Esophagus (tissue), 2 donors: ENCODE measurements around the gene C11orf65. TPM values are rescaled to one million over a fixed set of nuclear protein-coding genes. Genes with fewer than 3 reads are reported as not detected.
"Not testable (repeated sequence)": the region's sequence is repeated elsewhere in the genome, so short reads cannot be mapped to it uniquely, and the experiment has no call there.

ENCODE experiments used
- H3K27ac ChIP-seq, 2 donors: one replicate each; pipeline ENCODE4 v1.5.1; 2013; ENCODE audit warnings: low read depth in 2 of 2, mild to moderate bottlenecking in 2 of 2, inconsistent platforms in 1 of 2, low read length in 1 of 2, moderate library complexity in 1 of 2
- H3K27me3 ChIP-seq, 2 donors: one replicate each; pipeline ENCODE4 v1.6.1; 2013; ENCODE audit warnings: low read length in 2 of 2, control low read depth in 1 of 2, mild to moderate bottlenecking in 1 of 2; ENCODE audit not compliant: insufficient read depth in 2 of 2, control insufficient read depth in 1 of 2
- H3K36me3 ChIP-seq, 2 donors: one replicate each; pipeline ENCODE4 v1.6.1; 2013; ENCODE audit warnings: low read length in 1 of 2; ENCODE audit not compliant: control insufficient read depth in 2 of 2, insufficient read depth in 2 of 2
- H3K4me1 ChIP-seq, 2 donors: one replicate each; pipeline ENCODE4 v1.6.1; 2013; ENCODE audit warnings: low read length in 1 of 2; ENCODE audit not compliant: control insufficient read depth in 2 of 2, insufficient read depth in 2 of 2
- H3K4me3 ChIP-seq, 2 donors: one replicate each; pipeline ENCODE4 v1.5.1; 2013; ENCODE audit warnings: low read length in 2 of 2, mild to moderate bottlenecking in 2 of 2, low read depth in 1 of 2, moderate library complexity in 1 of 2
- H3K9me3 ChIP-seq, 2 donors: one replicate each; pipeline ENCODE4 v1.6.1; 2013; ENCODE audit warnings: mild to moderate bottlenecking in 2 of 2, low read depth in 1 of 2, low read length in 1 of 2, moderate library complexity in 1 of 2; ENCODE audit not compliant: control insufficient read depth in 2 of 2, insufficient read depth in 1 of 2
- WGBS, 2 donors: extraction: QIAGEN DNeasy Blood & Tissue Kit; methylation state at CpG; one replicate each; pipeline ENCODE4 v1.1.7; 2013; 5-methylcytosine and 5-hydroxymethylcytosine counted together
- polyA plus RNA-seq, 2 donors: library from polyadenylated mRNA; stranded (reverse); fragments of 200-250 nt; gene quantifications; one replicate each; pipeline ENCODE4 v1.2.3, GENCODE V29; 2013
- donor health status: healthy with polysubstance abuse.
- donor health status: Bipolar disorder and iron deficiency.

Gene C11orf65
- polyA plus RNA-seq, 2 donors, result 0.16 to 0.31 TPM

- 67 to 79% methylated on average over 1 of the region's 1 CpG for WGBS, 2 donors
- H3K9me3 ChIP-seq, result no peaks in the 10 kb centered on the region
- no peaks in the 10 kb centered on the region for H3K27me3 ChIP-seq
- H3K4me3 ChIP-seq, result no peak overlapping the region
- no peak overlapping the region for H3K27ac ChIP-seq
- no peaks in the 10 kb centered on the region for H3K36me3 ChIP-seq
- H3K4me1 ChIP-seq, result no peaks in the 10 kb centered on the region
These were observed 36.0 kb downstream of the C11orf65 start for GRCh38 chr11:108431370-108431769.

GRCh38 chr11:108417551-108417950 lies 49.8 kb downstream of the C11orf65 start:
- not testable (repeated sequence) for H3K4me3 ChIP-seq, H3K27ac ChIP-seq, H3K4me1 ChIP-seq, H3K36me3 ChIP-seq, H3K9me3 ChIP-seq, H3K27me3 ChIP-seq
- WGBS, 2 donors, result 71 to 81% methylated on average over 2 of the region's 2 CpGs

GRCh38 chr11:108414958-108415357 lies 52.4 kb downstream of the C11orf65 start:
- Histone ChIP-seq H3K27me3 (no peaks in the 10 kb centered on the region), H3K4me1 (no peaks in the 10 kb centered on the region), H3K27ac (no peak overlapping the region), H3K4me3 (no peak overlapping the region), H3K9me3 (no peaks in the 10 kb centered on the region), H3K36me3 (no peaks in the 10 kb centered on the region)

- Histone ChIP-seq H3K36me3 (no peaks in the 10 kb centered on the region), H3K27me3 (no peaks in the 10 kb centered on the region), H3K27ac (no peak overlapping the region), H3K4me3 (no peak overlapping the region), H3K9me3 (no peaks in the 10 kb centered on the region), H3K4me1 (no peaks in the 10 kb centered on the region)
- 67 to 74% methylated on average over 1 of the region's 1 CpG for WGBS, 2 donors
These were observed 61.6 kb downstream of the C11orf65 start for GRCh38 chr11:108405706-108406105.

GRCh38 chr11:108403052-108403451 lies 64.3 kb downstream of the C11orf65 start:
- no peaks in the 10 kb centered on the region for H3K36me3 ChIP-seq
- no peaks in the 10 kb centered on the region for H3K9me3 ChIP-seq
- H3K4me1 ChIP-seq, result no peaks in the 10 kb centered on the region
- H3K27ac ChIP-seq, result no peak overlapping the region
- no peaks in the 10 kb centered on the region for H3K27me3 ChIP-seq
- no peak overlapping the region for H3K4me3 ChIP-seq
- WGBS, 2 donors, result 43 to 53% methylated on average over 1 of the region's 1 CpG

GRCh38 chr11:108402241-108402640 lies 65.1 kb downstream of the C11orf65 start:
- 100% methylated on average over 1 of the region's 1 CpG for WGBS, 2 donors

GRCh38 chr11:108398439-108398838 lies 68.9 kb downstream of the C11orf65 start:
- H3K4me3 ChIP-seq, result no peak overlapping the region
- no peaks in the 10 kb centered on the region for H3K27me3 ChIP-seq
- 78 to 81% methylated on average over 6 of the region's 6 CpGs for WGBS, 2 donors
- H3K36me3 ChIP-seq, result no peaks in the 10 kb centered on the region
- H3K4me1 ChIP-seq, result no peaks in the 10 kb centered on the region
- no peak overlapping the region for H3K27ac ChIP-seq
- no peaks in the 10 kb centered on the region for H3K9me3 ChIP-seq

More at GRCh38 chr11:108402241-108402640, 65.1 kb downstream of the C11orf65 start:
- Histone ChIP-seq H3K36me3 (no peaks in the 10 kb centered on the region), H3K9me3 (no peaks in the 10 kb centered on the region), H3K27me3 (no peaks in the 10 kb centered on the region), H3K27ac (no peak overlapping the region), H3K4me1 (no peaks in the 10 kb centered on the region), H3K4me3 (no peak overlapping the region)

- H3K36me3 ChIP-seq, H3K9me3 ChIP-seq, H3K4me1 ChIP-seq, H3K27me3 ChIP-seq, H3K27ac ChIP-seq, H3K4me3 ChIP-seq: not testable (repeated sequence)
- WGBS, 2 donors, result 94 to 95% methylated on average over 6 of the region's 6 CpGs
These were observed 70.7 kb downstream of the C11orf65 start for GRCh38 chr11:108396672-108397071.

- H3K9me3 ChIP-seq, result no peaks in the 10 kb centered on the region
- no peaks in the 10 kb centered on the region for H3K27me3 ChIP-seq
- H3K27ac ChIP-seq, result no peak overlapping the region
- 91 to 93% methylated on average over 4 of the region's 4 CpGs for WGBS, 2 donors
- no peaks in the 10 kb centered on the region for H3K36me3 ChIP-seq
- no peak overlapping the region for H3K4me3 ChIP-seq
- H3K4me1 ChIP-seq, result no peaks in the 10 kb centered on the region
These were observed 72.5 kb downstream of the C11orf65 start for GRCh38 chr11:108394744-108395284.

- Histone ChIP-seq H3K9me3 (no peaks in the 10 kb centered on the region), H3K4me1 (no peaks in the 10 kb centered on the region), H3K4me3 (no peak overlapping the region), H3K27ac (no peak overlapping the region), H3K27me3 (no peaks in the 10 kb centered on the region), H3K36me3 (no peaks in the 10 kb centered on the region)
- WGBS, 2 donors, result 22 to 34% methylated on average over 1 of the region's 1 CpG
These were observed 74.3 kb downstream of the C11orf65 start for GRCh38 chr11:108393046-108393445.
